Fibroblast of lung (primary cell): Measurements from ENCODE around the gene CSTB.

ENCODE experiments used
- CTCF ChIP-seq, 2 donors: IDR thresholded peaks in 1 of 2; conservative IDR thresholded peaks in 1 of 2; 1 replicate in 1 of 2; 2 replicates in 1 of 2; pipeline ENCODE4 v1.5.1; 2011 to 2012; ENCODE audit warnings: low read length in 2 of 2, control low read depth in 1 of 2, inconsistent platforms in 1 of 2, low read depth in 1 of 2, mild to moderate bottlenecking in 1 of 2
- EZH2 ChIP-seq: IDR thresholded peaks from 2 replicates; pipeline ENCODE4 v1.5.1; 2012; ENCODE audit warnings: low read length, control low read depth, mild to moderate bottlenecking; ENCODE audit errors: missing control alignments

DNA sequence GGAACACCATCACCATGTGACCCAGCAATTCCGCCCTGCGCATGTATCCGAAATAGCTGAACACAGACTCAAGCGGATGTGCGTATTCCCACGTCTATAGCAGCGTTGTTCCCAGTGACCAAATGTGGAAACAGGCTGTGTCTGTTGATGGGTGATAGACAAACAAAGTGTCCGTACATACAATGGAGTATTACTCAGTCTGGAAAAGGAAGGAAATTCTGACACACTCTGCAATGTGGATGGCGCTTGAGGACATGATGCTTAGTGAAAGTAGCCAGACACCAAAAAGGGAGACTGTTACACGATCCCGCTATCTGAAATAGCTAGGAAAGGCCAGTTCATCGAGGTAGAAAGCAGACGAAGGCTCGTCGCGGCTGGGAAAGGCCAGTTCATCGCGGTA lies 31.4 kb downstream of the CSTB start:
- TF ChIP-seq EZH2 (no peak), CTCF (conservative IDR thresholded peaks at IDR 0.05 in 1 of 2, IDR thresholded peaks at IDR 0.05 in 1 of 2; ENCODE audit: low read depth in 1 of 2, low read length in 2 of 2) (no peak)
